Activated T-cell treated with anti-CD3 and anti-CD28 coated beads, Interleukin-2, amount 50 U/mL, for 72 hours (primary cell): Measurements from ENCODE around the gene ESYT2. TPM values are rescaled to one million over a fixed set of nuclear protein-coding genes. Genes with fewer than 3 reads are reported as not detected.

Experiments used
- ATAC-seq, 2 donors: fragments of 150-1000 bp; cut with Tn5 transposase; replicated peaks in 1 of 2; 2 replicates each; pipeline ENCODE4 v1.10.0; 2021; ENCODE audit warnings: moderate library complexity in 2 of 2, mild to moderate bottlenecking in 1 of 2
- DNase-seq, 2 donors: peaks; one replicate each; pipeline ENCODE4 v3.0.0; 2021 to 2022; ENCODE audit warnings: mixed read lengths in 1 of 2
- H3K27ac Mint-ChIP-seq: one replicate; pipeline ENCODE4 v1.8.0; 2022; ENCODE audit warnings: mild to moderate bottlenecking, moderate library complexity, mixed read lengths
- H3K27me3 Mint-ChIP-seq: one replicate; pipeline ENCODE4 v1.8.0; 2022; ENCODE audit warnings: low read depth, mixed read lengths
- H3K36me3 Mint-ChIP-seq, 2 donors: one replicate each; pipeline ENCODE4 v1.8.0; 2022; ENCODE audit warnings: mixed read lengths in 2 of 2, mild to moderate bottlenecking in 1 of 2; ENCODE audit not compliant: insufficient read depth in 2 of 2
- H3K4me1 Mint-ChIP-seq: one replicate; pipeline ENCODE4 v1.8.0; 2022; ENCODE audit warnings: low read depth, mixed read lengths
- H3K4me3 Mint-ChIP-seq, 2 donors: one replicate each; pipeline ENCODE4 v1.8.0; 2022; ENCODE audit warnings: mild to moderate bottlenecking in 2 of 2, mixed read lengths in 2 of 2, moderate library complexity in 2 of 2
- H3K9me3 Mint-ChIP-seq, 2 donors: one replicate each; pipeline ENCODE4 v1.8.0; 2022; ENCODE audit warnings: mixed read lengths in 2 of 2
- total RNA-seq, 2 donors: library from RNA; stranded (reverse); gene quantifications; one replicate each; pipeline ENCODE4 v1.2.3, GENCODE V29; 2022

ESYT2 gene
- total RNA-seq, 2 donors from 2014 or later = 68.6 to 68.8 TPM

DNA sequence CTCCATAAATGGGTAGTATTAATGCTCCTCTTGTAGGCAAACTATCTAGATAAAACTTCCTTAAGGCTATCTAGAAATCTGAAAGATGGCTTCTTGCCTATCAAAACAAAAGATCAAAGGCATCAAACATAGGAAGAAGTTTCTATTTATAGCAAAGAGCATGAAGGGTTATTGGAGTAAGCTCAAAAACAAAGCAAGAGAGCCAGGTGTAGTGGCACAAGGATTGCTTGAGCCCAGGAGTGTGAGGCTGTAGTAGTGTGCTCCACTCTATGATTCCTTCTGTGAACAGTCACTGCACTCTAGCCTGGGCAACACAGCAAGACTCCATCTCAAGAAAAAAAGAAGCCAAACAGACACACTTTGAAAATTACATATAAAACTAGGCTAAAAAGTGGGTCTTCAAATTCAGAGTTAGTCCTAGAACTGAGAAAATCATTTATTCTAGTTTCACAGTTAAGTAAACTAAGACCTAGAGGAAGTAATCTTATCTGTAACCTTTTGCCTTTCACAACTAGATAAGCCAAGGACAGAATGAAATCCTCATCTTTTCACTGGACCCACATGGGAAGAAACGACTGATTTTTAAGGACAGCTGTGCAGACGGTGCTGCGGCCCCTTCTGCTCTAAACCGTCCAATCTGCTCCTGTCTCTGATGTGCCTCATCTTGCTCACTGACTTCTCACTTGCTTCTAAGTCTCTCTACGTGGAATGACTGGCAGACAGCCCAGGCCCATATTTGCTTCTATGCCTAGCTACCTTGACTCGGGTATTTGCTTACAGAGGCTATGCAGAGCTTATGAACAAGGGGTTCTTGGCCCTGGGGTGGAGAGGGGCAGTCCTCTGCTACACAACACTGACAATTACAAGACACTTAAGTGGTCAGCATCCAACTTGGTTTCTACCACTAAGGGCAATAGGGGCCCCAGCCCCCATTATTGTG lies 50.0 kb downstream of the ESYT2 start:
- no peak overlapping the region for H3K4me3 Mint-ChIP-seq
- no peaks in the 10 kb centered on the region for H3K9me3 Mint-ChIP-seq
- H3K36me3 Mint-ChIP-seq = peaks cover 4 to 10% of the 10 kb centered on the region in 2 donors
- ATAC-seq = peak in 1 of 2 donors; percentile 15
- no peaks in the 10 kb centered on the region for H3K27me3 Mint-ChIP-seq
- peak overlapping the region; percentile 82 for H3K27ac Mint-ChIP-seq
- no peak for DNase-seq
- H3K4me1 Mint-ChIP-seq = peaks cover 49% of the 10 kb centered on the region

DNA sequence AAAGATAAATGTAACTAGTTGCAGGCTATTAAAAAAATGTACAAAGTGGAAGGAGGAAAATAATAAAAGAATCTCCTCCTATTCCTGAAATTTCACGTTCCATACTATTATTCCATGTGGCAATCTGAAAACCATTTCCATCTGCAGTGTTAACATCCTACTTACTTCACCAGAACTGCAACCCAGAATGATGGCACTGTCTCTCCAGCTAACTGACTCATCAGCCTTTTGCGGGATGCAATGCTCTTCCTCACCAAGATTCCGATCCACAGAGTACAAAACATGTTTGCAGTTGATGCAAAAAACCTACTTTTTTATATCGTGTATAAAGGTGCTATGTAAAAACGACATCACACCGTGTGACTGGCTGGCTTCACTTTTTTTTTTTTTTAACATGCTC lies 50.8 kb downstream of the ESYT2 start:
- H3K4me3 Mint-ChIP-seq = no peak overlapping the region

DNA sequence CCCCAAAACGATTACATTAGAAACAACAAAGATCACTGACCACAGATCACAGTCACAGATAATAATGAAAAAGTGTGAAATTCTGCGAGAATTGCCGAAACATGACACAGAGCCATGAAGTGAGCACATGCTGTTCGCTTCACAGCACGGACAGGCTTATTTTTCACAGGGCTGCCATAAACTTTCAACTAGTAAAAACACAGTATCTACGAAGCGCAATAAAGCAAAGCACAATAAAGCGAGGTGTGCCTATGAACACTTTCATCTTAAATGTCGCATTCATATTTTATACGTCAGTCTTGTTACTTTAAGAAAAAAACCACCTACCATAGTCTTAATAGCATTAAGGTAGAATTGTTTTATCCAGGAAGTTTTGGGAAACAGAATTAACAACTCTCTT lies 51.5 kb downstream of the ESYT2 start:
- Mint-ChIP-seq H3K27ac (no peak overlapping the region), H3K4me1 (peaks cover 53% of the 10 kb centered on the region), H3K4me3 (no peak overlapping the region), H3K27me3 (no peaks in the 10 kb centered on the region), H3K9me3 (no peaks in the 10 kb centered on the region), H3K36me3 (peaks cover 6 to 10% of the 10 kb centered on the region in 2 donors)
- no peak for DNase-seq
- no peak for ATAC-seq

More for the DNA sequence above, 50.8 kb downstream of the ESYT2 start:
- Mint-ChIP-seq H3K36me3 (peaks cover 4 to 10% of the 10 kb centered on the region in 2 donors), H3K9me3 (no peaks in the 10 kb centered on the region), H3K4me1 (peaks cover 49% of the 10 kb centered on the region), H3K27ac (peak overlapping the region; percentile 82), H3K27me3 (no peaks in the 10 kb centered on the region)
- ATAC-seq = no peak
- DNase-seq = no peak

DNA sequence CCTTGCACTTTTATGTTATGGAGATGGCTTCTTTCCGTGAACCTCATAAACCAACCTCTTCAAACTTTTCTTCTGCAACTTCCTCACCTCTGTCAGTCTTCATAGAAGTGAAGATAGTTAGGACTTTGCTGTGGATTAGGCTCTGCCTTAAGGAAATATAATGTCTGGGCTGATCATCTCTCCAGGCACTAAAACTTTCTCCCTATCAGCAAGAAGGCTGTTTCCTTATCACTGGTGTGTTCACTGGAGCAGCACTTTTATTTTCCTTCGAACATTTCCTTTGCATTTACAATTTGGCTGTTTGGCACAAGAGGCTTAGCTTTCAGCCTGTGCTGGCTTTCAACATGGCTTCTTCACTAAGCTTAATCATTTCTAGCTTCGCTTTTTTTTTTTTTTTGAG lies 52.8 kb downstream of the ESYT2 start:
- Mint-ChIP-seq H3K4me1 (peaks cover 66% of the 10 kb centered on the region), H3K27ac (no peak overlapping the region), H3K27me3 (no peaks in the 10 kb centered on the region), H3K9me3 (no peaks in the 10 kb centered on the region), H3K36me3 (peaks cover 6 to 10% of the 10 kb centered on the region in 2 donors), H3K4me3 (no peak overlapping the region)
- no peak for ATAC-seq
- no peak for DNase-seq

DNA sequence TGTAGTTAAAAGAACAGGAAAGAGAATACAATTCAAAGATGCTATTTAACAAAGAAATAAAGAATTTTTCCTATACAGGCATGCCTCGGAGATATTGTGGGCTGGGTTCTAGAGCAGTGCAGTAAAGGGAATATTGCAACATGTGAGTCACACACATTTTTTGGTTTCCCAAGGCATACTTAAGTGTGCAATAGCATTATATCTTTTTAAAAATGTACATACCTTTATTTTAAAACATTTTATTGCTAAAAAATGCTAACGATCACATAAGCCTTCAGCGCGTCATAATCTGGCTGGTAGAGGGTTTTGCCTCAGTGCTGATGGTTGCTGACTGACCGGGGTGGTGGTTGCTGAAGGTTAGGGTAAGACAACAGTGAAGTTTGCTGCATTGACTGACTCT lies 54.4 kb downstream of the ESYT2 start:
- H3K4me1 Mint-ChIP-seq = peaks cover 70% of the 10 kb centered on the region
- H3K27ac Mint-ChIP-seq = peak overlapping the region; percentile 59
- ATAC-seq (no peak), DNase-seq (no peak)
- peaks cover 6 to 10% of the 10 kb centered on the region in 2 donors for H3K36me3 Mint-ChIP-seq
- H3K9me3 Mint-ChIP-seq = no peaks in the 10 kb centered on the region
- no peaks in the 10 kb centered on the region for H3K27me3 Mint-ChIP-seq
- H3K4me3 Mint-ChIP-seq = no peak overlapping the region

DNA sequence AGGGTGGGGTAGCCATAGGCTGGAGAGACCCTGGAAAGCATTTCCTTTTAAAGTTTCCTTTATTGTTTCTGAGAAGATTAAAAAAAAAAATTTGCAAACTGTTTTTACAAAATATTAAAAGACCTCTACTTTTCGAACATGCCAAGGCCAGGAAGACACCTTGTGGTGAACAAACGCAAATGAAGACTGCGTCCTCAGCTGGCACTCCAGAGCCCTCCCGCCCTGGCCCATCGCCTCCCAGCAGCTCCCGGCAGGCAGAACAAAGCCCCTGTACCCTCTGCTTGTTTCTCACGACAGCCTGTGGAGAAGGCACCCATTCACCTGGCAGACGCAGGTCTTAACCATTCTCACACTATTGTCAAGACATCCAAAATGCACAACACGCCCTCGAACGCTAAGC lies 56.4 kb downstream of the ESYT2 start:
- H3K27ac Mint-ChIP-seq = no peak overlapping the region
- peaks cover 6 to 10% of the 10 kb centered on the region in 2 donors for H3K36me3 Mint-ChIP-seq
- ATAC-seq (no peak), DNase-seq (no peak)
- no peak overlapping the region for H3K4me3 Mint-ChIP-seq
- H3K4me1 Mint-ChIP-seq = peaks cover 52% of the 10 kb centered on the region
- no peaks in the 10 kb centered on the region for H3K9me3 Mint-ChIP-seq
- no peaks in the 10 kb centered on the region for H3K27me3 Mint-ChIP-seq

DNA sequence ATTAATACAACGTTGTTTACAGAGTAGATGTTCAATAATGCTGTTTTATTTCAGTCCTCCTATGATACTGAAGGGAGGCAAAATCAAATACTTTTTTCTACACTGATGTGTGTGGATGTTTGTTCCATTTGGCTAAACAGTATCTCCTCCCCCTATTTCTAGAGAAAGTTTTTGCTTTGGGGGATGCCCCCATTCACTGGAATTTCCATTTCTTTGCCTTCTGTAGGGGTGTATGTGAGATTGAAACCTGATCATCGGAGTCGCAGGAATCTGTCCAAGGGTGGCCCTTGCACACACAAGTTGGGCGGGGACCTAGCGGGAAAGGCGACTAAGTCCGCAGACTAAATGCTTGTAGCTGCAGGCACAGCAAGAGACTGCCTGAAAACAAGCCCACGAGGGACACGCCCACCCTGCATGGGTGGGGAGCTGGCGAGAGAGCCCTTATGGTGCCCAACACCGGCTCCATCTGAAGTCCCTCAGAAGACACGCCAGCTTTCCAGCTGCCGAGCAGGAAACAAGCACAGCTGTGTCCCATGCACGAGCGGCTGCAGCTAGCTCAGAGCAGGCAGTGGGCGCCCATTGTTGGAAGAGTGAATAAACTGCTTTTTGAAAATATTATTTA lies 58.0 kb downstream of the ESYT2 start:
- H3K4me1 Mint-ChIP-seq = peaks cover 41% of the 10 kb centered on the region
- no peak for ATAC-seq
- H3K36me3 Mint-ChIP-seq = peaks cover 3 to 4% of the 10 kb centered on the region in 2 donors
- H3K27ac Mint-ChIP-seq = no peak overlapping the region
- H3K9me3 Mint-ChIP-seq = no peaks in the 10 kb centered on the region
- no peak overlapping the region for H3K4me3 Mint-ChIP-seq
- DNase-seq = no peak
- H3K27me3 Mint-ChIP-seq = no peaks in the 10 kb centered on the region

DNA sequence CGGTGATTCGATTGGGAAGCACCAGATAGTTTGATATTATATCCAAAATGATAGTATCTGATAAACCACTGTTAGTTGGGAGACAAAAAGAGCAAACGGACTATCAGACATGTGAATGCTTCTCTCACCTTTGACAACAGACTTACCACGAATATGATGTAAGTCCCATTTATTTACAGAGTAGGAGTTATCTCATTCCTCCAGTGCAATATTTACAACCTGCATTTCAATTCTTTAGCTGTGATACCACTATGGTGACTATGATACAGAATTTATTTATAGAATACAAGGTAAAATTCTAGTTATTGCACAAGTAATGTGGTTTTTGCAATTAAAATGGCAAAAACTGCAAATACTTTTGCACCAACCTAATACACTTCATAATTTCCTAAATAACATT lies 61.6 kb downstream of the ESYT2 start:
- peaks cover 25% of the 10 kb centered on the region for H3K4me1 Mint-ChIP-seq
- DNase-seq (no peak), ATAC-seq (no peak)
- H3K4me3 Mint-ChIP-seq = no peak overlapping the region
- peak overlapping the region; percentile 12 for H3K27ac Mint-ChIP-seq
- no peaks in the 10 kb centered on the region for H3K27me3 Mint-ChIP-seq
- peaks cover 0 to 4% of the 10 kb centered on the region in 2 donors for H3K36me3 Mint-ChIP-seq
- H3K9me3 Mint-ChIP-seq = no peaks in the 10 kb centered on the region

DNA sequence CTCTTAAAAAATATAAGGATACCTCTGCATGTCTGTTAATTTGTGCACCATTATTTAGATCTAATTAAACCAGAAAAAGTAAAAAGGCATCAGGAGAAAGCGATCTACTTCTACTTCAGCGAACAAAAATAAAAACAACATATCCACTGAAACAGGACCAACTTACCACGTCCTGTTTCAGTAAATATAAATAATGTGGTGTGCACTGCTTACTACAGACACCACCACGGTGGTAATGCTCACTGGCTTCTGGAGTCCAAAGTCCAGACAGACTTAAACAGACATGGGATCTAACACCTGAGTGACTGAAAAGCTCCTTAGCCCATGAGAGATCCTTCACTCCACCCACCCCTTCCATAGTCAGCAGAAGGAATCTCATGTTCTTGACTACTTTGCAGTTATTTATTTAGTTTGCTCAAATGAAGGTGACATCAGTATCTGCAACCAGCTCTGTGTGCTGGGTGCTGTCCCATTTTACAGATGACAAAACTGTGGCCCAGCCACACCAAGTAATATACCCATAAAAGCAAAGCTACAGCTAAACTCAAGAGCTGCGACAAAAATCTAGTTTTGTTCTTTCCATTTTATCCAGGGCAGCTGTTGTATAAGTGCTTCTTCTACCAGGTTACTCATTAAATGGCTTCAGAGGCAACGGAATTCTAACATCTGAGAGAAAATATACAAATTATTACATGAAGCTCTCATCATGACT lies 62.6 kb downstream of the ESYT2 start:
- DNase-seq = no peak
- Mint-ChIP-seq H3K9me3 (no peaks in the 10 kb centered on the region), H3K36me3 (peaks cover 2 to 4% of the 10 kb centered on the region in 2 donors), H3K27ac (peak overlapping the region; percentile 70), H3K27me3 (no peaks in the 10 kb centered on the region), H3K4me1 (peaks cover 15% of the 10 kb centered on the region), H3K4me3 (no peak overlapping the region)
- no peak for ATAC-seq

DNA sequence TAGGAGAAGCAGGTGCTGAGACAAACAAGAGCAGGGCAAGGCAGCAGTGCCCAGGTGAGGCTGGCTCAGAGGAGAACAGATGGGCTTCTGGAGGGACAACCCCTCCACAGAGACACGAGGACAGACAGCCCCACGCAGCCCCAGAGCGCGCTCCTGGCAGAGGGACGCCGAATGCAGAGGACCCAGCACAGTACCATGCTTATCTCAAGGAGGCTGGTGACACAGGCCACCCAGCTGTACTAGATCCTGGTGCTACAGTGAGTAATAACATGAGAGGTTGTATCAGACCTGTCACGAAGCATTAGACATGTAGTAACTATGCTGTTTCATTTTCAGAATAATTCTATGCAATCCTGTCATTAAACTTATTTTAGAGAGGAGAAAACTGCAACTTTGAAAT lies 64.3 kb downstream of the ESYT2 start:
- peaks cover 4 to 8% of the 10 kb centered on the region in 2 donors for H3K36me3 Mint-ChIP-seq

DNA sequence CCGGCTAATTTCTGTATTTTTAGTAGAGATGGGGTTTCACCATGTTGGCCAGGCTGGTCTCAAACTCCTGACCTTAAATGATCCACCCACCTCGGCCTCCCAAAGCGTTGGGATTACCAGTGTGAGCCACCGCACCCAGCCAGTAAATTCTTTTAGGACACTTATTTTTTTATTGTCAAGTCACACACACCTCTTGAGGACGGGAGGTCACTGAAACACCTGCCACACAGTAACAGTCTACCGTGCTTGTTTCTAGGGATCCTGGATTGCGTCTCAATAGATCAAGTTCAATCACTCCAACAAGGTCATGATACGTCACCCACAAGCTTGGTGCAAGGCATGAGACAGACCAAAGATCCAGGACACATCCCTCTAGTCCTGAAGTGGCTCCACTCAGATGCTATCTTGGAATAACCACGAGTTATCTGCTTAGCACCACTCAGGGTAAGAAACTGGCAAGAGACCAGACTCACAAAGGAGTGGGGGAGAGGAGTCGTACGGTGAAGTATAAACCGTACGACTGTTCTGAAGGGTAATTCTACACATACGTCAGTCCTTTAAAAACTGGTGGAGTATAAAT lies 65.8 kb downstream of the ESYT2 start:
- H3K4me1 Mint-ChIP-seq = peaks cover 9% of the 10 kb centered on the region
- no peak overlapping the region for H3K4me3 Mint-ChIP-seq
- no peaks in the 10 kb centered on the region for H3K9me3 Mint-ChIP-seq
- H3K27ac Mint-ChIP-seq = no peak overlapping the region
- peaks cover 7 to 8% of the 10 kb centered on the region in 2 donors for H3K36me3 Mint-ChIP-seq
- H3K27me3 Mint-ChIP-seq = no peaks in the 10 kb centered on the region
- ATAC-seq = no peak
- DNase-seq = no peak

More for the DNA sequence above, 64.3 kb downstream of the ESYT2 start:
- Mint-ChIP-seq H3K27ac (no peak overlapping the region), H3K4me1 (peaks cover 9% of the 10 kb centered on the region), H3K27me3 (no peaks in the 10 kb centered on the region), H3K4me3 (no peak overlapping the region), H3K9me3 (no peaks in the 10 kb centered on the region)
- DNase-seq (no peak), ATAC-seq (peak; percentile 66 to 88)

DNA sequence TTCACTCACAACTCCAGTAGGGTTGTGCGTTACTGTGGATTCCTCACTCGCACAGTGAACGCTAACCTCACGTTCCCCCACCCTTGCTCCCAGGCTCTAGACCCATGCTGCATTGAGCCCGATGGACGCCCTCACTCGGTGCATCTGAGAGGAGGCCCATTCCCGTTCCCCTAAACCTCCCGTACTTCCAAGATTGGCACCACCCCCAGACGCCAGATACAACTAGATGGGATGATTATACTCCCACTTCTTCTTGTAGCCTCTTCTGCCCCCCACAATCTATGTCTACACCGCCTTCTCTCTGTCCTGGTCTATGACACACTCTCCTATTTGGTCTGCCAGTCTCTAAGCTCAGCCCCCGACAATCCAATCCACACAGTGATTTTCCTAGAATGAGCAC lies 67.4 kb downstream of the ESYT2 start:
- Mint-ChIP-seq H3K4me3 (no peak overlapping the region), H3K27ac (no peak overlapping the region), H3K9me3 (no peaks in the 10 kb centered on the region), H3K27me3 (no peaks in the 10 kb centered on the region), H3K4me1 (peaks cover 9% of the 10 kb centered on the region), H3K36me3 (peaks cover 9 to 12% of the 10 kb centered on the region in 2 donors)
- ATAC-seq (no peak), DNase-seq (no peak)

DNA sequence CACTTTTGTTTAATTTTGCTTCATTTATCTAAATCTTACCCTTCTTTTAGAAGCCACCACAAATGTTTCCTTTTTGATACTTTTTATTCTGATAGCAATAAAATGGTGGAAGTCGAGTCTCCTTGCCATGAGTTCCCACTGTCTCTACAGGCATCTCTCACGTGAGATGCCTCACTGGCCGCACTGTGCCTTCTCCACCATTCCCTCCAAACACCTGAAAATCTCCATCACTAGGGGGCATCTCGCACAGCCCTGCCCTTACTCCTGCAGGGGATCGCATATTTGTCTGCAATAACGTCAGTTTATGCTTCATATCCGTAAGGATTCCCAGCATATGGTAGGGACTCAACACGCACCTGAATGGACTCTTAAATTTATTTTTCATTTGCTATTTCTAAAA lies 68.4 kb downstream of the ESYT2 start:
- Mint-ChIP-seq H3K4me1 (peaks cover 3% of the 10 kb centered on the region), H3K36me3 (peaks cover 9 to 15% of the 10 kb centered on the region in 2 donors), H3K4me3 (no peak overlapping the region), H3K27ac (no peak overlapping the region), H3K9me3 (no peaks in the 10 kb centered on the region), H3K27me3 (no peaks in the 10 kb centered on the region)
- DNase-seq (peak in 1 of 2 donors; percentile 13), ATAC-seq (no peak)
